ENCODE results near the gene KDM1B.
"Not testable (repeated sequence)": the region's sequence is repeated elsewhere in the genome, so short reads cannot be mapped to it uniquely, and the experiment has no call there.

KDM1B gene

DNA sequence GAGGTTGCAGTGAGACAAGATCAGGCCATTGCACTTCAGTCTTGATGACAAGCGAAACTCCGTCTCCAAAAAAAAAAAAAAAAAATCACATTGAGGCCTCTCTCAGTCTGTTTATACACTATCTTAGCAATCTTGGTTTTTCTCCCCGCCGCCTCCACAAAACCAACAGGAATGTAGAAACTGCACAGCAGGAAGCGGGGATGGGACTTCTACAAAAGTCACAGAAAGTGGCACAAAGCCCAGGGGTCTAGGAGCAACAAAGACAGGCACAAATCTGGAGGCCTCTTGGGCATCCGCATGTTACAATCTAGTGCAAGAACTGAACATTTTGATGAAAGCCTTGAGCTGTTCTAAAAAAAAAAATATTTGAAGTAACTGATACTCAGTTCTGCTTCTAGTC, 48.6 kb downstream of the KDM1B start:
- Histone ChIP-seq H3K36me3 (ENCODE audit: insufficient read depth, low read depth, low read length) (peaks cover 21% of the 10 kb centered on the region; the same call in 1 of the 2 replicates), H3K9me3 (ENCODE audit: insufficient read depth, low read depth, low read length) (no peaks in the 10 kb centered on the region), H3K27me3 (ENCODE audit: insufficient read depth, low read length) (no peaks in the 10 kb centered on the region), H3K27ac (ENCODE audit: low read length) (no peak overlapping the region), H3K4me3 (ENCODE audit: low read length) (no peak overlapping the region), H3K9ac (ENCODE audit: low read depth, low read length) (no peak overlapping the region), H3K4me1 (ENCODE audit: insufficient read depth, low read length) (no peaks in the 10 kb centered on the region; the same call in 1 of the 2 replicates)

DNA sequence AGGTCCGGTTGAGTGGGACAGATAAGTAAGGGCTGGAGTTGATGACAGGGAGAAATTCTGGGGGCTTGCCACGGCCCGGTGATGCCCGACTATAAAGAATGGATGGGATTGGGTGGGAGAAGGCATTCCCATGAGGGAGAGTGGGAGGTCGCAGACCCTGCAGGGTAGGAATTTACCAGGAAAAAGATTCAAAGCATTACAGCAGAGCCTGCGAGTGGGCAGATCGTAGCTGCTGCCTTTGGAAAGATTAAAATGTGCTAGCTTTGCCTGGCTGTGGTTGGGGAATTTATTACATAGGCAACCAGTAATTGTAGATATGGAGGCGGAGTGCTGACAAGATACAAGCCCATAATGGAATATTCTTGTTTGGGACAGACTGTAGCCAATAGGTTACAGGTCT, 49.5 kb downstream of the KDM1B start:
- H3K27me3 ChIP-seq (ENCODE audit: insufficient read depth, low read length), result no peaks in the 10 kb centered on the region
- no peak overlapping the region for H3K4me3 ChIP-seq (ENCODE audit: low read length)
- H3K36me3 ChIP-seq (ENCODE audit: insufficient read depth, low read depth, low read length), result peaks cover 21% of the 10 kb centered on the region; the same call in 1 of the 2 replicates
- H3K9me3 ChIP-seq (ENCODE audit: insufficient read depth, low read depth, low read length), result no peaks in the 10 kb centered on the region
- no peak overlapping the region for H3K27ac ChIP-seq (ENCODE audit: low read length)
- no peaks in the 10 kb centered on the region; the same call in 1 of the 2 replicates for H3K4me1 ChIP-seq (ENCODE audit: insufficient read depth, low read length)
- H3K9ac ChIP-seq (ENCODE audit: low read depth, low read length), result no peak overlapping the region

DNA sequence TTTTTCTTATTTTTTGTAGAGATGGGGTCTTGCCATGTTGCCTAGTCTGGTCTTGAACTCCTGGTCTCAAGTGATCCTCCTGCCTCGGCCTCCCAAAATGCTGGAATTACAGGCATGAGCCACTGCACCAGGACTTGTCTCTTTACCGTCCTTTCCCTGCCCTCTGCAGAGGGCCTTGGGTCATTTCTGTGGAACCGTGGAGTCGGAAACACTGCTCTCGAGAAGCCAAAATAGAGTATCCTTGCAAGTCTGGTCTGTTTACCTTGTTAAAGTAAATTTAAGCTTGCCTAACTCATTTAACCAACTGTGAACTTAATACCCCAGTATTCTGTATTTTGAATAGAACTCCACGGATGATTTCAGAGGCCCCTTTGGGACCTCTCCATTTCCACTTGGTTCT, 51.4 kb downstream of the KDM1B start:
- Histone ChIP-seq H3K36me3 (ENCODE audit: insufficient read depth, low read depth, low read length) (peaks cover 5% of the 10 kb centered on the region; the same call in 1 of the 2 replicates), H3K4me1 (ENCODE audit: insufficient read depth, low read length) (no peaks in the 10 kb centered on the region; the same call in 1 of the 2 replicates), H3K9ac (ENCODE audit: low read depth, low read length) (no peak overlapping the region), H3K27ac (ENCODE audit: low read length) (no peak overlapping the region), H3K27me3 (ENCODE audit: insufficient read depth, low read length) (no peaks in the 10 kb centered on the region), H3K9me3 (ENCODE audit: insufficient read depth, low read depth, low read length) (no peaks in the 10 kb centered on the region), H3K4me3 (ENCODE audit: low read length) (no peak overlapping the region)

DNA sequence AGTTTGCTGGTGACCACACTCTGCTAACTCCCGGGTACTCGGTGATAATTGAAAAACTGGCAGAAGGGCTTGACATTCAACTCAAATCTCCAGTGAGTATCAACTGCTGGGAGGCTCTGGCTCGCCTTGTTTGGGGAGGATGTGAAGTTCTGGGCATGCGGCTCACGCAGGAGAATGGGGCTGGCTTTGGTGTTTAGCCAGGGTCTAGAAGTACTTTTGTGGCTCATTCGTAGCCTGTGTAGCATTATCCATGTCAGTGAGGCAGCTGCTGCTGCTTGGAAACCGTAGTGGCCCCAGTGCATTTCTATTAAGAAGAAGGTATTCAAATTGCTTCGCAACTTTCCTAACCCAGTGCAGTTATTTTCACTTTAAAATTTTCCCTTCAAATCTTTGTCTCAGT, 52.2 kb downstream of the KDM1B start:
- no peak overlapping the region for H3K4me3 ChIP-seq (ENCODE audit: low read length)
- no peak overlapping the region for H3K27ac ChIP-seq (ENCODE audit: low read length)
- no peaks in the 10 kb centered on the region; the same call in 1 of the 2 replicates for H3K4me1 ChIP-seq (ENCODE audit: insufficient read depth, low read length)
- H3K9ac ChIP-seq (ENCODE audit: low read depth, low read length), result no peak overlapping the region
- H3K27me3 ChIP-seq (ENCODE audit: insufficient read depth, low read length), result no peaks in the 10 kb centered on the region
- H3K9me3 ChIP-seq (ENCODE audit: insufficient read depth, low read depth, low read length), result no peaks in the 10 kb centered on the region
- H3K36me3 ChIP-seq (ENCODE audit: insufficient read depth, low read depth, low read length), result no peaks in the 10 kb centered on the region

GRCh38 chr6:18207949-18208348, 52.7 kb downstream of the KDM1B start:
- Histone ChIP-seq H3K27ac (ENCODE audit: low read length) (no peak overlapping the region), H3K9ac (ENCODE audit: low read depth, low read length) (no peak overlapping the region), H3K27me3 (ENCODE audit: insufficient read depth, low read length) (no peaks in the 10 kb centered on the region), H3K4me1 (ENCODE audit: insufficient read depth, low read length) (no peaks in the 10 kb centered on the region; the same call in 1 of the 2 replicates), H3K4me3 (ENCODE audit: low read length) (no peak overlapping the region), H3K36me3 (ENCODE audit: insufficient read depth, low read depth, low read length) (no peaks in the 10 kb centered on the region), H3K9me3 (ENCODE audit: insufficient read depth, low read depth, low read length) (no peaks in the 10 kb centered on the region)

DNA sequence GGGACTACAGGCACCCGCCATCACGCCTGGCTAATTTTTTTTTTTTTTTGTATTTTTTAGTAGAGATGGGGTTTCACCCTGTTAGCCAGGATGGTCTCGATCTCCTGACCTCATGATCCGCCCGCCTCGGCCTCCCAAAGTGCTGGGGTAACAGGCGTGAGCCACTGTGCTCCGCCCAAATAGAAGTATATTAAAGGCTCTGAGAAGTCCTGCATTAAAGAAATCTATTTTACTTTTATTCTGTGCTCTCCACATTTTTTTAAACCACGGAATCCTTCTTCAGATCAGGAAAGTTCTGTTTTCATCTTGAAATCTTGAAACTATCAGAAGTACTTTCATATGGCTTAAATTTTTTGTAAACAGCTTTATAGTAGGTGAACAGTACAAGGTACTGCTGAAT, 53.6 kb downstream of the KDM1B start:
- not testable (repeated sequence) for H3K36me3 ChIP-seq (ENCODE audit: insufficient read depth, low read depth, low read length); H3K4me1 ChIP-seq (ENCODE audit: insufficient read depth, low read length); H3K9me3 ChIP-seq (ENCODE audit: insufficient read depth, low read depth, low read length); H3K27ac ChIP-seq (ENCODE audit: low read length); H3K4me3 ChIP-seq (ENCODE audit: low read length); H3K27me3 ChIP-seq (ENCODE audit: insufficient read depth, low read length); H3K9ac ChIP-seq (ENCODE audit: low read depth, low read length)

- H3K9me3 ChIP-seq (ENCODE audit: insufficient read depth, low read depth, low read length), result no peaks in the 10 kb centered on the region
- H3K27ac ChIP-seq (ENCODE audit: low read length), result no peak overlapping the region
- H3K9ac ChIP-seq (ENCODE audit: low read depth, low read length), result no peak overlapping the region
- no peaks in the 10 kb centered on the region for H3K27me3 ChIP-seq (ENCODE audit: insufficient read depth, low read length)
- H3K4me3 ChIP-seq (ENCODE audit: low read length), result no peak overlapping the region
- no peaks in the 10 kb centered on the region for H3K4me1 ChIP-seq (ENCODE audit: insufficient read depth, low read length)
- no peaks in the 10 kb centered on the region for H3K36me3 ChIP-seq (ENCODE audit: insufficient read depth, low read depth, low read length)
These were observed 54.4 kb downstream of the KDM1B start for GRCh38 chr6:18209539-18210197.

GRCh38 chr6:18210707-18211106, 55.5 kb downstream of the KDM1B start:
- H3K36me3 ChIP-seq (ENCODE audit: insufficient read depth, low read depth, low read length), result peaks cover 5% of the 10 kb centered on the region; the same call in 1 of the 2 replicates
- no peak overlapping the region for H3K9ac ChIP-seq (ENCODE audit: low read depth, low read length)
- H3K27ac ChIP-seq (ENCODE audit: low read length), result no peak overlapping the region
- H3K9me3 ChIP-seq (ENCODE audit: insufficient read depth, low read depth, low read length), result no peaks in the 10 kb centered on the region
- no peaks in the 10 kb centered on the region for H3K27me3 ChIP-seq (ENCODE audit: insufficient read depth, low read length)
- no peak overlapping the region for H3K4me3 ChIP-seq (ENCODE audit: low read length)
- no peaks in the 10 kb centered on the region for H3K4me1 ChIP-seq (ENCODE audit: insufficient read depth, low read length)

DNA sequence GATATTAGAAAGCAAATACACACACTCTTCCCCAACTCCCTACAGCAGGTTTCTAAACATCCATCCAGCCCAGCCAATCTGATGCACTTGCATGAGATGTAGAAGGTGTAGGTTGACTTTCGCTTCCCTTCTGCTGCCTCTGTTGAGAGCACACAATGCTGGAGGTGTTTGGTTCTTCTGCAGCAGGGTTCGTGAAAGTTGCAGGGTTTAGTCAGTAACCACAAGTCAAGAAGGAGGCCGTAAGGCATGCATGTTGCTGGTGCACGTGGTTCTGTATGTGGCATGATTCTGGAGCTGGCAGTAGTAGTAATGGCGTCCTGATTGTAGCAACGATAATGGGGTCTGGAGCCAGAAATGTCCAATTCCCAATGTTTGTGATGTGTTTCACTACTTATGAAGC, 56.1 kb downstream of the KDM1B start:
- H3K9me3 ChIP-seq (ENCODE audit: insufficient read depth, low read depth, low read length), result no peaks in the 10 kb centered on the region
- no peak overlapping the region for H3K27ac ChIP-seq (ENCODE audit: low read length)
- no peaks in the 10 kb centered on the region for H3K4me1 ChIP-seq (ENCODE audit: insufficient read depth, low read length)
- no peaks in the 10 kb centered on the region for H3K27me3 ChIP-seq (ENCODE audit: insufficient read depth, low read length)
- no peak overlapping the region for H3K9ac ChIP-seq (ENCODE audit: low read depth, low read length)
- no peak overlapping the region for H3K4me3 ChIP-seq (ENCODE audit: low read length)
- peaks cover 5% of the 10 kb centered on the region; the same call in 1 of the 2 replicates for H3K36me3 ChIP-seq (ENCODE audit: insufficient read depth, low read depth, low read length)

- no peak overlapping the region for H3K27ac ChIP-seq (ENCODE audit: low read length)
- no peak overlapping the region for H3K9ac ChIP-seq (ENCODE audit: low read depth, low read length)
- no peaks in the 10 kb centered on the region for H3K4me1 ChIP-seq (ENCODE audit: insufficient read depth, low read length)
- no peak overlapping the region for H3K4me3 ChIP-seq (ENCODE audit: low read length)
- no peaks in the 10 kb centered on the region for H3K9me3 ChIP-seq (ENCODE audit: insufficient read depth, low read depth, low read length)
- no peaks in the 10 kb centered on the region for H3K27me3 ChIP-seq (ENCODE audit: insufficient read depth, low read length)
- H3K36me3 ChIP-seq (ENCODE audit: insufficient read depth, low read depth, low read length), result peaks cover 5% of the 10 kb centered on the region; the same call in 1 of the 2 replicates
These were observed 57.0 kb downstream of the KDM1B start for GRCh38 chr6:18212231-18212630.

DNA sequence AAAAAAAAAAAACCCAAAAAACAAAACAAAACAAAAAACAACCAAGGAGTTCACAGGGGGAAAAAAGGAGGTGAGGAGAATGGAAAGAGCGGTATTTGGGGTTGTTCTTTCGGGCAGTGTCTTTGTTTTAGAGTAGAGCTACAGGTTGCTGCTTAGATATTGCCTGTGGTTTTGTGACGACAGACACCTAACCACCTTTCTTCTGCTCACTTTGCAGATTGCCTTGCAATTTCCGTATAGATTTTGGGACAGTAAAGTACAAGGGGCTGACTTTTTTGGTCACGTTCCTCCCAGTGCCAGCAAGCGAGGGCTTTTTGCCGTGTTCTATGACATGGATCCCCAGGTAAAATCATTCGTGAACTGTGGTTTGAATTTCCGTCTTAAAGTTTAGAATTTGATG, 58.2 kb downstream of the KDM1B start:
- no peak overlapping the region for H3K27ac ChIP-seq (ENCODE audit: low read length)

GRCh38 chr6:18214003-18214402, 58.8 kb downstream of the KDM1B start:
- Histone ChIP-seq H3K4me3 (ENCODE audit: low read length) (no peak overlapping the region), H3K4me1 (ENCODE audit: insufficient read depth, low read length) (no peaks in the 10 kb centered on the region), H3K27ac (ENCODE audit: low read length) (no peak overlapping the region), H3K9me3 (ENCODE audit: insufficient read depth, low read depth, low read length) (no peaks in the 10 kb centered on the region), H3K36me3 (ENCODE audit: insufficient read depth, low read depth, low read length) (peaks cover 5% of the 10 kb centered on the region; the same call in 1 of the 2 replicates), H3K9ac (ENCODE audit: low read depth, low read length) (no peak overlapping the region), H3K27me3 (ENCODE audit: insufficient read depth, low read length) (no peaks in the 10 kb centered on the region)

More for the DNA sequence above, 58.2 kb downstream of the KDM1B start:
- no peaks in the 10 kb centered on the region for H3K4me1 ChIP-seq (ENCODE audit: insufficient read depth, low read length)
- no peaks in the 10 kb centered on the region for H3K27me3 ChIP-seq (ENCODE audit: insufficient read depth, low read length)
- no peak overlapping the region for H3K4me3 ChIP-seq (ENCODE audit: low read length)
- peaks cover 5% of the 10 kb centered on the region; the same call in 1 of the 2 replicates for H3K36me3 ChIP-seq (ENCODE audit: insufficient read depth, low read depth, low read length)
- no peak overlapping the region for H3K9ac ChIP-seq (ENCODE audit: low read depth, low read length)
- H3K9me3 ChIP-seq (ENCODE audit: insufficient read depth, low read depth, low read length), result no peaks in the 10 kb centered on the region
